HG03342 (cell line): ENCODE measurements around the gene MEOX1.
"Not testable (repeated sequence)": the region's sequence is repeated elsewhere in the genome, so short reads cannot be mapped to it uniquely, and the experiment has no call there.

Source experiments
- ATAC-seq: cut with Tn5 transposase; IDR thresholded peaks from one replicate; pipeline ENCODE4 v1.9.1; 2021; ENCODE audit warnings: mild to moderate bottlenecking, moderate library complexity; ENCODE audit not compliant: unreplicated experiment

MEOX1 gene

GRCh38 chr17:43661699-43662412, at the start of gene MEOX1:
MEOX1 (minus strand) TSS chr17:43661922; CDS start chr17:43661534, 388 bp downstream.
- ATAC-seq = no peak

GRCh38 chr17:43710101-43710500, 48.4 kb upstream of the MEOX1 start:
- no peak for ATAC-seq

GRCh38 chr17:43709210-43709609, 47.5 kb upstream of the MEOX1 start:
- ATAC-seq = no peak

- ATAC-seq = no peak
Observed at GRCh38 chr17:43707184-43707583, 45.5 kb upstream of the MEOX1 start.

- no peak for ATAC-seq
Observed at GRCh38 chr17:43706235-43706634, 44.5 kb upstream of the MEOX1 start.

GRCh38 chr17:43703630-43704029, 41.9 kb upstream of the MEOX1 start:
- ATAC-seq = no peak

GRCh38 chr17:43702637-43703036, 40.9 kb upstream of the MEOX1 start:
- no peak for ATAC-seq

- ATAC-seq = no peak
Observed at GRCh38 chr17:43701318-43701743, 39.6 kb upstream of the MEOX1 start.

- ATAC-seq = no peak
Observed at GRCh38 chr17:43699438-43699756, 37.7 kb upstream of the MEOX1 start.

- no peak for ATAC-seq
Observed at GRCh38 chr17:43698678-43699437, 37.1 kb upstream of the MEOX1 start.

- ATAC-seq = no peak
Observed at GRCh38 chr17:43697937-43698336, 36.2 kb upstream of the MEOX1 start.

- ATAC-seq = no peak
Observed at GRCh38 chr17:43696891-43697290, 35.2 kb upstream of the MEOX1 start.

- no peak for ATAC-seq
Observed at GRCh38 chr17:43695970-43696865, 34.5 kb upstream of the MEOX1 start.

- no peak for ATAC-seq
Observed at GRCh38 chr17:43694081-43694870, 32.6 kb upstream of the MEOX1 start.

GRCh38 chr17:43691317-43691693, 29.6 kb upstream of the MEOX1 start:
- ATAC-seq = no peak

GRCh38 chr17:43690624-43691316, 29.0 kb upstream of the MEOX1 start:
- no peak for ATAC-seq

- ATAC-seq = no peak
Observed at GRCh38 chr17:43689814-43690213, 28.1 kb upstream of the MEOX1 start.

- no peak for ATAC-seq
Observed at GRCh38 chr17:43689131-43689530, 27.4 kb upstream of the MEOX1 start.

GRCh38 chr17:43686957-43687356, 25.2 kb upstream of the MEOX1 start:
- not testable (repeated sequence) for ATAC-seq
